Epithelial cell of proximal tubule (primary cell): ENCODE data around the gene MLYCD. TPM values are rescaled to one million over a fixed set of nuclear protein-coding genes. Genes with fewer than 3 reads are reported as not detected.
"Not testable (repeated sequence)": the region's sequence is repeated elsewhere in the genome, so short reads cannot be mapped to it uniquely, and the experiment has no call there.

Source experiments
- DNase-seq: peaks from one replicate; pipeline ENCODE4 v3.0.0-alpha.2; 2011; ENCODE audit warnings: low read depth
- H3K4me3 ChIP-seq: 2 replicates; pipeline ENCODE4 v1.5.1; 2011; ENCODE audit warnings: low read depth, mild to moderate bottlenecking, low read length
- CTCF ChIP-seq: conservative IDR thresholded peaks from 2 replicates; pipeline ENCODE4 v1.5.1; 2012; ENCODE audit warnings: low read depth, mild to moderate bottlenecking, low read length
- total RNA-seq: library from RNA; depleted of rRNA; stranded (reverse); fragments of >200 nt; gene quantifications from 2 replicates; pipeline ENCODE4 v1.2.3, GENCODE V29; 2015

The MLYCD gene
- total RNA-seq, 1 donor from 2014 or later: 2.9 TPM

GRCh38 chr16:83946154-83946780 is 47.4 kb downstream of the MLYCD start:
- H3K4me3 ChIP-seq: no peak overlapping the region
- TF ChIP-seq CTCF: no peak
- no peak for DNase-seq

GRCh38 chr16:83946781-83947566 is 48.1 kb downstream of the MLYCD start:
- no peak for TF ChIP-seq CTCF
- no peak overlapping the region for H3K4me3 ChIP-seq
- DNase-seq: no peak

- DNase-seq: no peak
- H3K4me3 ChIP-seq: no peak overlapping the region
- no peak for TF ChIP-seq CTCF
These were observed 48.8 kb downstream of the MLYCD start for GRCh38 chr16:83947642-83948234.

- DNase-seq: no peak
- H3K4me3 ChIP-seq: no peak overlapping the region
- no peak for TF ChIP-seq CTCF
These were observed 50.2 kb downstream of the MLYCD start for GRCh38 chr16:83948914-83949723.

- H3K4me3 ChIP-seq: no peak overlapping the region
- no peak for DNase-seq
- no peak for TF ChIP-seq CTCF
These were observed 50.7 kb downstream of the MLYCD start for GRCh38 chr16:83949724-83950001.

- H3K4me3 ChIP-seq, DNase-seq: not testable (repeated sequence)
These were observed 52.0 kb downstream of the MLYCD start for GRCh38 chr16:83950862-83951399.

- H3K4me3 ChIP-seq: no peak overlapping the region
- TF ChIP-seq CTCF: no peak
- DNase-seq: no peak
These were observed 52.6 kb downstream of the MLYCD start for GRCh38 chr16:83951544-83951943.
